MCF 10A (cell line): Measurements from ENCODE around the gene CCDC169. TPM values are rescaled to one million over a fixed set of nuclear protein-coding genes. Genes with fewer than 3 reads are reported as not detected.

Source experiments
- BruUV-seq: library from RNA; stranded (reverse); fragments of 400-500 nt; replicated peaks from 2 replicates; lab custom pipeline; 2021; lab: Mats Ljungman, UMichigan
- CTCF ChIA-PET: fragments of 300-600 bp; sonication (Branson Sonifier 250); formaldehyde crosslinking; extraction: SDS; loops from one replicate; lab custom pipeline; 2021; ENCODE audit warnings: antibody characterized with exemption, inconsistent platforms; lab: Yijun Ruan, JAX
- POLR2A ChIA-PET: fragments of 300-600, 350-650 bp; sonication (Branson Sonifier 250); formaldehyde crosslinking; extraction: SDS; loops from one replicate; lab custom pipeline; 2020; ENCODE audit warnings: antibody characterized with exemption, inconsistent platforms; lab: Yijun Ruan, JAX
- DNase-seq: peaks from one replicate; pipeline ENCODE4 v3.0.0-alpha.2; 2018; ENCODE audit not compliant: unreplicated experiment
- H3K27ac Mint-ChIP-seq: one replicate; pipeline ENCODE4 v1.8.0; 2022; ENCODE audit warnings: mild to moderate bottlenecking, low read depth, mixed read lengths; ENCODE audit not compliant: unreplicated experiment
- H3K27me3 Mint-ChIP-seq: one replicate; pipeline ENCODE4 v1.8.0; 2022; ENCODE audit warnings: mixed read lengths; ENCODE audit not compliant: insufficient read depth, unreplicated experiment
- H3K36me3 Mint-ChIP-seq: one replicate; pipeline ENCODE4 v1.8.0; 2022; ENCODE audit warnings: mild to moderate bottlenecking, moderate library complexity, mixed read lengths; ENCODE audit not compliant: insufficient read depth, unreplicated experiment
- H3K4me1 Mint-ChIP-seq: one replicate; pipeline ENCODE4 v1.8.0; 2022; ENCODE audit warnings: mixed read lengths; ENCODE audit not compliant: insufficient read depth, unreplicated experiment
- H3K4me3 Mint-ChIP-seq: one replicate; pipeline ENCODE4 v1.8.0; 2022; ENCODE audit warnings: mild to moderate bottlenecking, moderate library complexity, mixed read lengths; ENCODE audit not compliant: unreplicated experiment
- H3K9me3 Mint-ChIP-seq: one replicate; pipeline ENCODE4 v1.8.0; 2022; ENCODE audit warnings: mixed read lengths; ENCODE audit not compliant: unreplicated experiment
- intact Hi-C: fragments of 100-400 bp; cut with micrococcal nuclease; formaldehyde crosslinking; loops from 2 replicates; pipeline ENCODE4 v1.14.1; 2022
- total RNA-seq: library from RNA; stranded (reverse); gene quantifications from 2 replicates; pipeline ENCODE4 v1.2.3, GENCODE V29; 2022
- TF ChIP-seq, protein P1 (sequence below): fragments of 200-600 bp; IDR thresholded peaks from one replicate; pipeline ENCODE4 v1.8.0; 2022; ENCODE audit warnings: antibody characterized with exemption, mild to moderate bottlenecking; ENCODE audit not compliant: unreplicated experiment

The CCDC169 gene
- total RNA-seq, 1 experiment from 2014 or later = 5.9 TPM

DNA sequence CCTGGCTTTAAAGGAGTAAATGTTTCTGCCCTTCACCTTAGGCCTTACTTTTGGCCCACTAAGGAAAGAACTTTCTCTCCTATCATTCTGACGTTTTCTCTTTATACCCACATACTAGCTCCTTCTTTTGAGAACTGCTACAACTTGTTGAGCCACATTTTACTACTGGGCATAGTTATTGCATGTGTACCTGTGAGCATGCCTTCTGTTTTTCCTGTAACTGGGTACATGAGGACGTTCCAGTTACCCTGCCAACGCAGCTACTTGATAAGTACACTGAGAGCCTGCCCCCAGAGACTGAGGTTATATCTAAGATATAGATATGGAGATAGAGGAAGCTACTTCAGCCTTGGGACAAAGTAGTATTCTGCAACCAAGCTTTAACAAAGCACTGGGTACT, 3.5 kb downstream of the CCDC169 start:
- TF ChIP-seq, protein P1, sequence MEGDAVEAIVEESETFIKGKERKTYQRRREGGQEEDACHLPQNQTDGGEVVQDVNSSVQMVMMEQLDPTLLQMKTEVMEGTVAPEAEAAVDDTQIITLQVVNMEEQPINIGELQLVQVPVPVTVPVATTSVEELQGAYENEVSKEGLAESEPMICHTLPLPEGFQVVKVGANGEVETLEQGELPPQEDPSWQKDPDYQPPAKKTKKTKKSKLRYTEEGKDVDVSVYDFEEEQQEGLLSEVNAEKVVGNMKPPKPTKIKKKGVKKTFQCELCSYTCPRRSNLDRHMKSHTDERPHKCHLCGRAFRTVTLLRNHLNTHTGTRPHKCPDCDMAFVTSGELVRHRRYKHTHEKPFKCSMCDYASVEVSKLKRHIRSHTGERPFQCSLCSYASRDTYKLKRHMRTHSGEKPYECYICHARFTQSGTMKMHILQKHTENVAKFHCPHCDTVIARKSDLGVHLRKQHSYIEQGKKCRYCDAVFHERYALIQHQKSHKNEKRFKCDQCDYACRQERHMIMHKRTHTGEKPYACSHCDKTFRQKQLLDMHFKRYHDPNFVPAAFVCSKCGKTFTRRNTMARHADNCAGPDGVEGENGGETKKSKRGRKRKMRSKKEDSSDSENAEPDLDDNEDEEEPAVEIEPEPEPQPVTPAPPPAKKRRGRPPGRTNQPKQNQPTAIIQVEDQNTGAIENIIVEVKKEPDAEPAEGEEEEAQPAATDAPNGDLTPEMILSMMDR = no peak
- POLR2A ChIA-PET = interaction anchor here (0.9 kb wide), 1 partner anchor 10 kb away, joined by 3 read pairs; no protein-coding TSS in a partner anchor
- Mint-ChIP-seq H3K4me3 (no peak overlapping the region), H3K36me3 (no peaks in the 10 kb centered on the region), H3K27me3 (no peaks in the 10 kb centered on the region), H3K4me1 (peaks cover 16% of the 10 kb centered on the region), H3K9me3 (no peaks in the 10 kb centered on the region), H3K27ac (no peak overlapping the region)
- BruUV-seq = no TSS peak
- DNase-seq = no peak
- intact Hi-C loops = no loop called here
- CTCF ChIA-PET = interaction anchor here (0.6 to 7.9 kb wide), 3 partner anchors 11 to 648 kb away, joined by 3 to 44 read pairs (median 3); no protein-coding TSS in a partner anchor

DNA sequence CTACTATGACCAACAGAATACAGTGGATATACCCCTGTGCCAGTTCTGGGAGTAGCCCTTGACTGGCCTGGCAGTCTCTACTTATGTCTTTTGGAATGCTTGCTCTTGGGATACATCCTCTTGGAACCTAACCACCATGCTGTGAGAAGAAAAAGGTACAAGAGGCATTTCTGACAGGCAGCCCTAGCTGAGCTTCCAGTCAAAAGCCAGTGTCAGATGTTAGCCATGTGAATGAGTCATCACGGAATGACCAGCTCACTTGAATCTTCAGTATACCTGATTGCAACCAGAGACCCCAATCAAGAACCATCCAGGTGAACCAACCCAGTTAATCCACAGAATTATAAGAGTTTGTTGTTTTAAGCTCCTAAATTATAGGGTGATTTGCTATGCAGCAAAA, 4.1 kb downstream of the CCDC169 start:
- TF ChIP-seq, protein P1 = no peak
- no peak for DNase-seq
- intact Hi-C loops = no loop called here
- Mint-ChIP-seq H3K36me3 (no peaks in the 10 kb centered on the region), H3K4me1 (peaks cover 12% of the 10 kb centered on the region), H3K27ac (no peak overlapping the region), H3K4me3 (no peak overlapping the region), H3K27me3 (no peaks in the 10 kb centered on the region), H3K9me3 (no peaks in the 10 kb centered on the region)
- ChIA-PET POLR2A (interaction anchor here (0.9 kb wide), 1 partner anchor 9 kb away, joined by 3 read pairs; no protein-coding TSS in a partner anchor), CTCF (interaction anchor here (0.6 to 7.9 kb wide), 5 partner anchors 10 to 648 kb away, joined by 3 to 44 read pairs (median 3); no protein-coding TSS in a partner anchor)
- BruUV-seq = no TSS peak

DNA sequence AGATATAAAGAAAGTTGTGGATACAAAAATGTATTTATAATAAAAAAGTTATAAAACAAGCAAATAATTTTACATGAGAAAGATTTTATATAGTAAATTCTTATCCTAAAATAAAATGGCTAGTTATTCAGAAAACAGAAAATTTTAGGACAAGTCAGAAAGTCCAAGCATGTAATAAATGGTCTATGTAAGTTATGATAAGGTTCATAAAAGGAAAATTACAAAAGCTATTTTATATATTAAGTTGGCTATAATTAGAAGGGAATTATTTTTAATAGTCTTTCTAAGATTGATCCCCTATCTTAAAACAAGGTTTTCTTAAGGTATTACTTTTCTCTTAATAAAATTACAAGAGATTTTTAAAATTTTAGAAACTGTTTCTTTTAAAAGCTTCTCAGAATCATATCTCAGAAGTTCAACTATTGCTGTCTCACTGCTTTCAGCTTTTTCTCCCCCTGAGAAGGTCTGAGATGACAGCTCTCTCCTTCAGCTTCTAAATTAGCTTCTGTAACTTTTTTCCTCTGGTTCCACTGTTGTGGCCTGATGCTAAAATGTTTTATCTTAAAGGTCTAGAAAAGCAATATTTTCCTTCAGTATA, 8.7 kb downstream of the CCDC169 start:
- ChIA-PET CTCF (interaction anchor here (0.6 to 1.6 kb wide), 3 partner anchors 310 to 448 kb away, joined by 4 to 5 read pairs (median 4); no protein-coding TSS in a partner anchor), POLR2A (no interaction called here)
- Mint-ChIP-seq H3K27ac (no peak overlapping the region), H3K4me1 (no peaks in the 10 kb centered on the region), H3K36me3 (no peaks in the 10 kb centered on the region), H3K9me3 (no peaks in the 10 kb centered on the region), H3K27me3 (no peaks in the 10 kb centered on the region), H3K4me3 (no peak overlapping the region)
- no peak for DNase-seq
- no TSS peak for BruUV-seq
- intact Hi-C loops = loop anchor here (10.0 kb wide), 1 partner anchor 536 kb away; no protein-coding TSS in a partner anchor
- TF ChIP-seq, protein P1 = no peak

DNA sequence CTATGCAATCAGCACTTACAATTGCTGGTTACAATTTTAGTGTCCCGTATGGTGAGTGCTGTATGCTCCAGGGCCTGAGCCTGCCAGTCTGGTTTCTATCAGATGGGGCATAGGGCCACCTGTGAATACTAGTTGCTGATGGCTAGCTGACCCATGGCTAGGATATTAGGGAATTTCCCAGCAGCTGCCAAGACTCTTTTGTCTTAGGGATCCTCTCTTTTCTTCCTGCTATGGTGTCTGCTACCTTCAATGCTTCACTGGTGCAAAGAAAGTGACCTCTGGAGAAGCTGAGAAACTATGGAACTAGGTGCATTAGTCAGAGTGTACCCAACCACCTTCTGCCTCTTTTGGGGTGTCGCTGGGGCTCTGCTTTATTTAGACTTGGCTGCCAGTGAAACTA, 11.6 kb downstream of the CCDC169 start:
- Mint-ChIP-seq H3K9me3 (no peaks in the 10 kb centered on the region), H3K27ac (no peak overlapping the region), H3K27me3 (no peaks in the 10 kb centered on the region), H3K36me3 (no peaks in the 10 kb centered on the region), H3K4me3 (no peak overlapping the region), H3K4me1 (no peaks in the 10 kb centered on the region)
- TF ChIP-seq, protein P1 = no peak
- DNase-seq = no peak
- intact Hi-C loops = loop anchor here (10.0 kb wide), 1 partner anchor 539 kb away; no protein-coding TSS in a partner anchor
- ChIA-PET CTCF (interaction anchor here (0.5 kb wide), 1 partner anchor 789 kb away, joined by 3 read pairs; no protein-coding TSS in a partner anchor), POLR2A (no interaction called here)
- BruUV-seq = no TSS peak
